NOMO-1 treated with DMSO at 0.1 percent for 48 hours (cell line): Measurements from ENCODE around the gene ACRV1.
A peak's percentile ranks its signal among the peaks of the same experiment; 100 is the strongest.
"Not testable (repeated sequence)": the region's sequence is repeated elsewhere in the genome, so short reads cannot be mapped to it uniquely, and the experiment has no call there.

Experiments
- DNase-seq: peaks from one replicate; lab custom pipeline; 2025; ENCODE audit not compliant: unreplicated experiment; lab: John Stamatoyannopoulos, UW

The ACRV1 gene, protein sequence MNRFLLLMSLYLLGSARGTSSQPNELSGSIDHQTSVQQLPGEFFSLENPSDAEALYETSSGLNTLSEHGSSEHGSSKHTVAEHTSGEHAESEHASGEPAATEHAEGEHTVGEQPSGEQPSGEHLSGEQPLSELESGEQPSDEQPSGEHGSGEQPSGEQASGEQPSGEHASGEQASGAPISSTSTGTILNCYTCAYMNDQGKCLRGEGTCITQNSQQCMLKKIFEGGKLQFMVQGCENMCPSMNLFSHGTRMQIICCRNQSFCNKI

GRCh38 chr11:125680747-125681146, at the start of gene ACRV1:
Gene ACRV1 (minus strand): TSS chr11:125680847. CDS start chr11:125680780, 67 bp downstream.
- no peak for DNase-seq

DNA sequence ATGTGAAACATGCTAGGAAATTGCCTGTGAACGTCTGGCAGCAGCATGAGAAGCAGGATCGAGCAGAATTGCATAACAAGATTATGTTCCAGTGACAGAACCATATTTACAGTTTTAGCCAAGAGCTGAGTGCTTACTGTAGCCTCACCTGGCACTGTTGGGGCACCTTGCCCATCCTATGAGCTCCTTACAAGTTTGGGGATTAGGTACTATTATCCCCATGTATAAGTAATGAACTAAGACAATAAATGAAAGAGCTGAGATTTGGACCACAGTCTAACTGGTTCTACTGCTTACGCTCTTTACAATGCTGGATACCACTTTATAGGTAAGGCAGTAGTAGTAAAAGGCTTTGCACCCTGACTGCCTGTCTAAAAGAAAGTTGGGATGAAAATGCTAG, 48.3 kb upstream of the ACRV1 start:
- no peak for DNase-seq

GRCh38 chr11:125724125-125724524, 43.5 kb upstream of the ACRV1 start:
- DNase-seq, result peak; percentile 5

- no peak for DNase-seq
Measured at GRCh38 chr11:125720781-125721180, 40.1 kb upstream of the ACRV1 start.

- DNase-seq, result not testable (repeated sequence)
Measured at GRCh38 chr11:125704686-125705085, 24.0 kb upstream of the ACRV1 start.

GRCh38 chr11:125701858-125702621, 21.4 kb upstream of the ACRV1 start:
- DNase-seq, result peak; percentile 1

DNA sequence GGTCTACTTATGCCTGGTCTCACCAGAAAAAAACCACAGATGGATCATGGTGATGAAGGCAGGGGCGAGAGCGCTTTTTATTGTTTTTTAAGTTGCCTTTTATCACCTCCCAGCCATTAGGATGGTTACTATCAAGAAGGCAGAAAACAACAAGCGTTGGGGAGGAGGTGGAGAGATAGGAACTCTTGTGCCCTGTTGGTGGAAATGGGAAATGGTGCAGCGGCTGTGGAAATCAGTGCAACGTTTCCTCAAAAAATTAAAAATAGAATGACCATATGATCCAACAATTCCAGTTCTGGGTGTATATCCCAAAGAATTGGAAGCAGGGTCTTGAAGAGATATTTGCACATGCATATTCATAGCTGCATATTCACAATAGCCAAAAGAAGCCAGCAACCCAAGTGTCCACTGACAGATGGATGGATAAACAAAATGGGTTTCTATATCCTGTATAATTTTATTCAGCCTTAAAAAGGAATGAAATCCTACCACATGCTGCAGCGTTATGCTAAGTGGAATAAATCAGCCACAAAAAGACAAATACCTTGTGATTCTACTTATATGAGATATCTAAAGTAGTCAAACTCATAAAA, 20.5 kb upstream of the ACRV1 start:
- DNase-seq, result no peak

DNA sequence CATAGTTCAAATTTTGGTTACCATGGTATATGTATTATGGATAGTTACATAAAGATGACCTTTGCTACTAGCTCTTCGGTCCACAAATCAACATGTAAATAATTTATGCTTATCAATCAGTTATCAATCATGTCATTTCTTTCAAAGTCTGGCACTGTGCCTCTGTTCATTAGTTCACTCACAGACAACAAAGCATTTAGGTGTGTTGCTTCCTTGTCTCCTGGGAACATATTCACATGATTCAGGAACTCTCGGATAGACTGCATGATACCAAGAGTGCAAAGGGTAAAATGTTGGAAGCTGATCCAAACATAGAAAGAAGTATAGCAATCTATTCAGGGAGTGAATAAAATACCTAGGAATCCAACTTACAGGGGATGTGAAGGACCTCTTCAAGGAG, 14.3 kb upstream of the ACRV1 start:
- DNase-seq, result no peak

DNA sequence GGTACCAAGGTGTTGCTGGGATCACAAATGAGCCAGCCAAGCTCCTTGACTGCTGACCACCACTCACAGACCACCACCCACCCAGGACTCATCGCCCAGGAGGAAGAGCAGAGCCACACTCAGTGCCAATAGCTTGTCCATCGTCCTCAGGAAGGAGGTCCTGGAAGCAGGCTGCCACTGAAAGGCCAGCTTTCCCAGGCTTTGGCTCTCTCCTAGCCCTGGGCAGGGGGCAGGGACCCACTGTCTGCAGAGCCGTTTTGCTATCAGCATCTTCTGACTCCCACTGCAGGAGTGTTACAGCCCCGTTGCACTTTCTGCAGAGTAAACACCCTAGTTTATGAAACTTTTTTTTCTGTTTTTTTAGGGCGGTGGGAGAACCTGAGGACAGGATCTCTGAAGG, 12.2 kb upstream of the ACRV1 start:
- DNase-seq, result no peak

DNA sequence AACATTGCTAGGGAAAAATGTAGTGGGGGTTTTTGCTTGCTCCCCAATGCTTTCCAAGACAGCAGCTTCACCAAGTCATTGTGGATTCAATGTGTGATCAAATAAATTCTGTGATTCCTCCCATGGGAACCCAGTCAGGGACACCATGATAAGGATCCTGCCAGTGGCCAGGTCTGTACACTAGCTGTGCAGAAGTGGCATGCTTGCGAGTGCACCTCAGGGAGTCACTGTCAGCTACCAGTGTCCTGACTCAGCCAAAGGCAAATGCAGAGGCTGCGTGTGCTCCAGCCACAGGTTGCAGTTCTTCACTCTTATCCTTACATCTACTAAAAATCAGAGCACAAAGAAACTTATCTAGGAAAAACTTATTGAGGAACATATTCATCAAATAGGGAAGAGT, 9.4 kb upstream of the ACRV1 start:
- DNase-seq, result no peak

- DNase-seq, result no peak
Measured at GRCh38 chr11:125689274-125689859, 8.7 kb upstream of the ACRV1 start.

DNA sequence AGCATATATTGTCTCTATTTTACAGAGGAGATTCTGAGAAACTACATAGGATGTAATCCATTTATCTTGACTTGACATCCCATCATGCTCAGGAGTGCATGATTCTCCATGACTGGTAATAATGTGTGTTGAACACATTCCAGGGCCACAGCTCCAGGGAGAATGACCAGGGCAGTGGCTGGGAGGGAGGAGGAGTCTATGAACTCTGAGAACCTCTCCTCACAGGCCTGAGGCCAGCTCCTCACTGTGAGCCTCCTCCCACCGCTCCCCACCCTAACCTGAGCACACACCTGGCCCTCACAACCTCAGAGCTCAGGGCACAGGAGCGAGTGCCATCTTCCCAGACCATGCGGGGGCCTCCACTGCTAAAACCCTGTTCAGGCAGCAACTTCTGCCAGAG, 8.0 kb upstream of the ACRV1 start:
- no peak for DNase-seq

DNA sequence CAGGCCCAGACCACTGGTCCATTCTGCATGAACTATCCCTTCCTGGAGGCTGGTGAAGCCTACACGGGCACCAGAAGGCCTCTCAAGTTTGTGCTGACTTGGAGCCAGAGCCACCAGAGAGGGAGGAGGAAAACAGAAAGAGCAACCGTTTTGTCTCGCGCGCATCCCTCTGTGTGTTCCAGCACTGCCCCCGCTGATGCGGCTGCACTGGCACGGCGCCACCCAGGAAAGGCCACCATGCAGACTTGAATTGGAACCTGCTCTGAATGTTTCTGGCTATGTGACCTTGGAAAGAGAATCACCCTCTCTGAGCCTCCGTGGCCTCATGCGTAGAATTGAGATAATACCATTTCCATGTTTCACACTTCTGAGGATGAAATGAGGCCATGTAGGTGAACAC, 7.4 kb upstream of the ACRV1 start:
- no peak for DNase-seq

- no peak for DNase-seq
Measured at GRCh38 chr11:125685228-125685627, 4.6 kb upstream of the ACRV1 start.

- DNase-seq, result no peak
Measured at GRCh38 chr11:125679837-125680236, 810 bp downstream of the ACRV1 start.

DNA sequence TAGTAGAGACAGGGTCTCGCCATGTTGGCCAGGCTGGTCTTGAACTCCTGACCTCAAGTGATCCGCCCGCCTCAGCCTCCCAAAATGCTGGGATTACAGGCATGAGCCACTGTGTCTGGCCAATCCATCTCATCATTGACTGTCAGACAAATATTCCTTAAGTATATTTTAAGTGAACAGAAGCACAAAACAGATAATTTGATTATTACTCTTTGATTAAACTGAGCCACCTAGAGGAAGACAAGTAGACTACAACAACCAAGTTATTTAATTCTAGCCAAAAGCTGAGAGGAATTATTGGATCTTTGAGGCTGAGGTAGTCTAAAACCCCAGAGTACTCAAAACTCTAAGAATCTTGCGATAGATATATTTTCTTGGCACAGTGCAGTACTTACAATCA, 1.2 kb downstream of the ACRV1 start:
- DNase-seq, result no peak

GRCh38 chr11:125675196-125675595, 5.5 kb downstream of the ACRV1 start:
- no peak for DNase-seq

DNA sequence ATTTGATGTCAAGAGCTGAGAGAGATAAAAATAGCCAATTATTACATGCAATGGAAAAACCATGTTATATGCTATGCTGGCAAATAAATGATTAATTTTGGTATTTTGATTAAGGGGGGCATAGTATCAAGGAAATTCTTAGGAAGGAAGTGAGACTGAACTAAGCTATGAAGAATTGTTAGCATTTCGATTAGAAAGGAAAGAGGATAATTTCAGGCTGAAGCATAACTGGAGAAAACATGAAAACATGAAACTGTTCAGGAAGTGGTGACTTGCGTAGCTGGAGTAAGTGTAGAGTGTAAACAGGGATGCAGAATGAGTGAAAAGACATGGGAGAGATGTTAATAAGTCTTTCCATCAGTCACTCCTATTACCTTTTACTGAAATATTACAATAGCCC, 6.4 kb downstream of the ACRV1 start:
- no peak for DNase-seq

GRCh38 chr11:125671561-125671960, 9.1 kb downstream of the ACRV1 start:
- DNase-seq, result no peak

DNA sequence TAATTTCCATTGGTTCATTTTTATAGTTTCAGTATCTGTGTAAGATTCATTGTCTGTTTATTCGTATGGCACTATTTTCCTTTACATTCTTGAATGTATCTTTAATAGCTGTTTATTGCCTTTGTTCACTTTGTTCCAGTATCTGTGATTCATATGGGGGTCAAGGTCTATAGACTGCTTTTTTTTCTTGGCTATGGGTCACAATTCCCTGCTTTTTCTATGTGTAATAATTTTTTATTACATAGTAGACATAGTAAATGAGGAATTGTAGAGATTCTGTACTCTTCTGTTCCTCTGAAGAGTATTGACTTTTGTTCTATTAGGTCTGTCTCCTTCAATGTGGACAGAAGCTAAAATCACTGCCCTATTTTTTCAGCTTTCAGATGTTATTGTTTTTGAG, 10.5 kb downstream of the ACRV1 start:
- no peak for DNase-seq

DNA sequence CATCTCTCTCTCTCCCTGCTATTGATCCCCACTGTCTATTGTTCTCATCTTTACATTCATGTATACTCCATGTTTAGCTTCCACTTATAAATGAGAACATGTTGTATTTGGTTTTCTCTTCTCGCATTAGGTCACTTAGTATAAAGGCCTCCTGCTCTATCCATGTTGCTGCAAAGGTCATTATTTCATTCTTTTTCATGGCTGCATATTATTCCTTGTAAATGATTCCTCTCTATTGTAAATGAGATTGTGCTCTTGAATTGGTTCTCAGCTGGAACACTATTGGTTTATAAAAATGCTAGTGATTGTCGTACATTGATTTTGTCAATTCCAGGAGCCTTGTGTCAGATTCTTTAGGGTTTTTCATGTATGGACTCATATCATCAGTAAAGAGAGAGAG, 13.5 kb downstream of the ACRV1 start:
- no peak for DNase-seq

GRCh38 chr11:125663910-125664309, 16.7 kb downstream of the ACRV1 start:
- DNase-seq, result no peak
